ENCODE measurements around the gene SERPIND1.

DNA sequence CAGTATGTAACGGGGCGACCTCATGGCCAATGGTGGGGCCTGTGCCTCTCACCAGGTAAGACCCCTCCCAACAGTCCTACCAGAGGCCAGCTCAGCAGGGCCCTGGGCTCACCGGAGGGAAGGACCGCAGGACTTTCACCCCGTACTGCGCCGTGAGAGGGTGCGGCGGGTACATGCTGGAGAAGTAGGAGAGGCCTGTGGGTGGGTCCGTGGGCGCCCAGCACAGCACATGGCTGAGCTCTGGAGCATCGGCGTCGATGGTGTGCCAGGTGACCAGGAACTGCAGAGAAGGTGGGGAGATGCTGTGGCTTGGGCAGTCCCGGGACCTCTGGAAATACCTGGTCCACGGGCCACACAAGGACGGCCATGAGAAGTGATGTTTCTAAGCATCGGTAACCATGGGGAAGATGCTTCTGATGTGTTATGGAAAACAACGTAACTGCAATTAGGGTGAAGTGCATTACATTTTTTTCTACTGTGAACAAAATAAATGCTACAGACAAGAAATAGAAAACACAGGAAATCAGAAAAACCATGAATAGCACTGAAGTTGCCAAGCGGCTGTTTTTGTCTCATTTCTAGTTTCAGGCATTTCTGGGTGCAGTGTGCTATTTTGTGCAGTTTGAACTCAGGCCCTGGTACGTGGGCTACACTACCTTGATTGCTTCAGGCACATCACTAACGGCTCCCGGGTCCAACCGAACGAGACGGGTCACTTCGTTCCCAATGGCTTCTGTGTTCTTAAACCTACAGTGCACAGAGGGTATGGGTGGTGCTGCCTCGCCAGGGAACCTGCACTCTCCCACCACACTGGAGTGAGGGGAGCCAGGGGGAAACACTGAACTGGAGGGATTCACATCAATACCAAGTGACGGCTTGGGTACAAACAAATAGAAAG is 46.5 kb upstream of the SERPIND1 start:
- TF ChIP-seq, protein P1, sequence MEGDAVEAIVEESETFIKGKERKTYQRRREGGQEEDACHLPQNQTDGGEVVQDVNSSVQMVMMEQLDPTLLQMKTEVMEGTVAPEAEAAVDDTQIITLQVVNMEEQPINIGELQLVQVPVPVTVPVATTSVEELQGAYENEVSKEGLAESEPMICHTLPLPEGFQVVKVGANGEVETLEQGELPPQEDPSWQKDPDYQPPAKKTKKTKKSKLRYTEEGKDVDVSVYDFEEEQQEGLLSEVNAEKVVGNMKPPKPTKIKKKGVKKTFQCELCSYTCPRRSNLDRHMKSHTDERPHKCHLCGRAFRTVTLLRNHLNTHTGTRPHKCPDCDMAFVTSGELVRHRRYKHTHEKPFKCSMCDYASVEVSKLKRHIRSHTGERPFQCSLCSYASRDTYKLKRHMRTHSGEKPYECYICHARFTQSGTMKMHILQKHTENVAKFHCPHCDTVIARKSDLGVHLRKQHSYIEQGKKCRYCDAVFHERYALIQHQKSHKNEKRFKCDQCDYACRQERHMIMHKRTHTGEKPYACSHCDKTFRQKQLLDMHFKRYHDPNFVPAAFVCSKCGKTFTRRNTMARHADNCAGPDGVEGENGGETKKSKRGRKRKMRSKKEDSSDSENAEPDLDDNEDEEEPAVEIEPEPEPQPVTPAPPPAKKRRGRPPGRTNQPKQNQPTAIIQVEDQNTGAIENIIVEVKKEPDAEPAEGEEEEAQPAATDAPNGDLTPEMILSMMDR (IDR thresholded peaks at IDR 0.05; ENCODE audit: low read length) = no peak
- TF ChIP-seq EZH2phosphoT487 (IDR thresholded peaks at IDR 0.05; ENCODE audit: low read length) (no peak), EZH2 (optimal IDR thresholded peaks at IDR 0.05; ENCODE audit: low read depth, low read length) (no peak)
